ENCODE data around the gene ULK4.

DNA sequence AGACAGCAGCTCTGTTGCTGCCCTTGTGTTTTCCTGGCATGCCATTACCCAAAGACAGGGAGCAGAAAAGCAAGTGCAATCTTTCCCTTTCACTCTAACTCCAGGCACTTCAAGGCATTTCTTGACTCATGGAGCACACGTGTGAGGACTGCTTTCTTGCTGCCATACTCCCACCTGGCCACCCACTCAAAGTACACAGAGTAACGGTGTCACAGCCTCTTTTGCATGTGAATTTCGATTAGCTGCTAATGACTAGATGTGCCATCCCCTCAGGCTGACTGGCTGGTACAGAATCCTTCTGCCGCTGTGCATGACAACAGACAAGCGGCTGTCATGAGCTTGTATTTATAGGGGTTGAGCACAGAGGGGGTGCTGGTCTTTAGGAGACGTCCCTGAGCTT is 382.0 kb downstream of the ULK4 start:
- TF ChIP-seq, protein P1, sequence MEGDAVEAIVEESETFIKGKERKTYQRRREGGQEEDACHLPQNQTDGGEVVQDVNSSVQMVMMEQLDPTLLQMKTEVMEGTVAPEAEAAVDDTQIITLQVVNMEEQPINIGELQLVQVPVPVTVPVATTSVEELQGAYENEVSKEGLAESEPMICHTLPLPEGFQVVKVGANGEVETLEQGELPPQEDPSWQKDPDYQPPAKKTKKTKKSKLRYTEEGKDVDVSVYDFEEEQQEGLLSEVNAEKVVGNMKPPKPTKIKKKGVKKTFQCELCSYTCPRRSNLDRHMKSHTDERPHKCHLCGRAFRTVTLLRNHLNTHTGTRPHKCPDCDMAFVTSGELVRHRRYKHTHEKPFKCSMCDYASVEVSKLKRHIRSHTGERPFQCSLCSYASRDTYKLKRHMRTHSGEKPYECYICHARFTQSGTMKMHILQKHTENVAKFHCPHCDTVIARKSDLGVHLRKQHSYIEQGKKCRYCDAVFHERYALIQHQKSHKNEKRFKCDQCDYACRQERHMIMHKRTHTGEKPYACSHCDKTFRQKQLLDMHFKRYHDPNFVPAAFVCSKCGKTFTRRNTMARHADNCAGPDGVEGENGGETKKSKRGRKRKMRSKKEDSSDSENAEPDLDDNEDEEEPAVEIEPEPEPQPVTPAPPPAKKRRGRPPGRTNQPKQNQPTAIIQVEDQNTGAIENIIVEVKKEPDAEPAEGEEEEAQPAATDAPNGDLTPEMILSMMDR (conservative IDR thresholded peaks at IDR 0.05): no peak
- TF ChIP-seq ZFX (IDR thresholded peaks at IDR 0.05): no peak

Data from C4-2B (cell line).